GM23338 (cell line): ENCODE data around the gene EEPD1. TPM values are rescaled to one million over a fixed set of nuclear protein-coding genes. Genes with fewer than 3 reads are reported as not detected.

ENCODE experiments used
- ATAC-seq: fragments of 200-7000 bp; cut with Tn5 transposase; 3 replicates; pipeline ENCODE4 v1.9.1; 2020
- DNase-seq: peaks from one replicate; pipeline ENCODE4 v3.0.0-alpha.2; 2015; ENCODE audit warnings: low spot score
- H2AFZ ChIP-seq: fragments of 200-600 bp; sonication (generic); 2 replicates; pipeline ENCODE4 v1.8.0; 2016; ENCODE audit warnings: antibody characterized with exemption, mild to moderate bottlenecking, moderate library complexity
- H3F3A ChIP-seq: fragments of 200-600 bp; sonication (generic); replicated peaks from 2 replicates; pipeline ENCODE4 v1.8.0; 2017; ENCODE audit warnings: antibody characterized with exemption, mixed run types, low read depth
- H3K27ac ChIP-seq: fragments of 200-600 bp; sonication (generic); 2 replicates; pipeline ENCODE4 v1.6.1; 2016; ENCODE audit warnings: low read depth
- H3K27me3 ChIP-seq: fragments of 200-600 bp; sonication (generic); 2 replicates; pipeline ENCODE4 v1.8.0; 2016; ENCODE audit warnings: mild to moderate bottlenecking, mixed run types, moderate library complexity; ENCODE audit not compliant: insufficient read depth
- H3K36me3 ChIP-seq: fragments of 200-600 bp; sonication (generic); 2 replicates; pipeline ENCODE4 v1.8.0; 2016; ENCODE audit warnings: mild to moderate bottlenecking; ENCODE audit not compliant: insufficient read depth
- H3K4me1 ChIP-seq: fragments of 200-600 bp; sonication (generic); 2 replicates; pipeline ENCODE4 v1.8.0; 2016; ENCODE audit warnings: mild to moderate bottlenecking, moderate library complexity; ENCODE audit not compliant: insufficient read depth
- H3K4me2 ChIP-seq: fragments of 200-600 bp; sonication (generic); 2 replicates; pipeline ENCODE4 v1.7.1; 2017; ENCODE audit warnings: mixed run types
- H3K4me3 ChIP-seq: fragments of 200-600 bp; sonication (generic); 2 replicates; pipeline ENCODE4 v1.6.1; 2016; ENCODE audit warnings: mixed run types
- H3K79me2 ChIP-seq: fragments of 200-600 bp; sonication (generic); replicated peaks from 2 replicates; pipeline ENCODE4 v1.8.0; 2017; ENCODE audit warnings: mild to moderate bottlenecking; ENCODE audit not compliant: insufficient read depth
- H3K9me2 ChIP-seq: fragments of 200-600 bp; sonication (generic); 2 replicates; pipeline ENCODE4 v1.8.0; 2017; ENCODE audit not compliant: insufficient read depth
- H4K20me1 ChIP-seq: fragments of 200-600 bp; sonication (generic); replicated peaks from 2 replicates; pipeline ENCODE4 v1.8.0; 2017; ENCODE audit warnings: mild to moderate bottlenecking; ENCODE audit not compliant: insufficient read depth
- H3K27ac Mint-ChIP-seq: 2 replicates; pipeline ENCODE4 v1.8.0; 2020; ENCODE audit warnings: inconsistent platforms, mild to moderate bottlenecking, moderate library complexity, mixed read lengths
- H3K27me3 Mint-ChIP-seq: 3 replicates; pipeline ENCODE4 v1.8.0; 2022; ENCODE audit warnings: low read depth, mild to moderate bottlenecking, moderate library complexity, mixed read lengths, inconsistent platforms; ENCODE audit not compliant: insufficient read depth, poor library complexity
- H3K36me3 Mint-ChIP-seq: 3 replicates; pipeline ENCODE4 v1.8.0; 2021; ENCODE audit warnings: low read depth, mild to moderate bottlenecking, inconsistent platforms, moderate library complexity, mixed read lengths
- H3K4me1 Mint-ChIP-seq: 3 replicates; pipeline ENCODE4 v1.8.0; 2020; ENCODE audit warnings: mild to moderate bottlenecking, inconsistent platforms, mixed read lengths
- H3K4me3 Mint-ChIP-seq: 3 replicates; pipeline ENCODE4 v1.8.0; 2021; ENCODE audit warnings: moderate library complexity, mild to moderate bottlenecking, inconsistent platforms, mixed read lengths
- H3K9me3 Mint-ChIP-seq: 3 replicates; pipeline ENCODE4 v1.8.0; 2020; ENCODE audit warnings: moderate library complexity, mild to moderate bottlenecking, inconsistent platforms, mixed read lengths
- CREB1 ChIP-seq: fragments of 250-450 bp; sonication (Bioruptor Pico); IDR thresholded peaks from 2 replicates; pipeline ENCODE4 v1.5.0; 2020; ENCODE audit warnings: low read depth, mild to moderate bottlenecking, moderate library complexity
- CTCF ChIP-seq, 2 experiments: fragments of 200-600 bp in 1 of 2; sonication (generic) in 1 of 2; conservative IDR thresholded peaks; 2 replicates each; pipeline versions ENCODE4 v1.5.1 to v1.6.1; 2016 to 2017; ENCODE audit warnings: antibody characterized with exemption in 2 of 2, low read depth in 2 of 2, mild to moderate bottlenecking in 2 of 2, moderate library complexity in 1 of 2
- ETS1 ChIP-seq: IDR thresholded peaks from 2 replicates; pipeline ENCODE4 v1.6.1; 2016; ENCODE audit warnings: antibody characterized with exemption
- EZH2 ChIP-seq: fragments of 200-600 bp; sonication (generic); IDR thresholded peaks from one replicate; pipeline ENCODE4 v1.8.0; 2017; ENCODE audit warnings: antibody characterized with exemption, mild to moderate bottlenecking, low read depth; ENCODE audit not compliant: unreplicated experiment
- EZH2phosphoT487 ChIP-seq: fragments of 200-600 bp; sonication (generic); IDR thresholded peaks from one replicate; pipeline ENCODE4 v1.8.1; 2018; ENCODE audit warnings: antibody characterized with exemption; ENCODE audit not compliant: unreplicated experiment
- JUNB ChIP-seq: IDR thresholded peaks from one replicate; pipeline ENCODE4 v1.6.1; 2016; ENCODE audit warnings: antibody characterized with exemption; ENCODE audit not compliant: unreplicated experiment
- NANOG ChIP-seq: IDR thresholded peaks from 2 replicates; pipeline ENCODE4 v1.6.1; 2016; ENCODE audit warnings: antibody characterized with exemption, borderline replicate concordance
- POLR2AphosphoS5 ChIP-seq: IDR thresholded peaks from 2 replicates; pipeline ENCODE4 v1.6.1; 2016; ENCODE audit warnings: antibody characterized with exemption, low read depth
- REST ChIP-seq: IDR thresholded peaks from one replicate; pipeline ENCODE4 v1.6.1; 2018; ENCODE audit warnings: antibody characterized with exemption; ENCODE audit not compliant: unreplicated experiment
- ZNF114 ChIP-seq: fragments of 250-450 bp; sonication (Bioruptor Pico); IDR thresholded peaks from 2 replicates; pipeline ENCODE4 v1.5.0; 2020; ENCODE audit warnings: mild to moderate bottlenecking, moderate library complexity
- ZNF331 ChIP-seq: fragments of 250-450 bp; sonication (Bioruptor Pico); IDR thresholded peaks from 2 replicates; pipeline ENCODE4 v1.5.0; 2020; ENCODE audit warnings: low read depth, mild to moderate bottlenecking, moderate library complexity
- ZNF462 ChIP-seq: fragments of 250-450 bp; sonication (Bioruptor Pico); IDR thresholded peaks from 2 replicates; pipeline ENCODE4 v1.5.0; 2020; ENCODE audit warnings: mild to moderate bottlenecking, moderate library complexity
- polyA plus RNA-seq: library from polyadenylated mRNA; unstranded; fragments of >200 nt; fragmentation: Nextera tagmentation; extraction: Ambion mirVana; gene quantifications from 2 replicates; pipeline ENCODE4 v1.2.1, GENCODE V29; 2016
- total RNA-seq: library from RNA; depleted of rRNA; stranded (reverse); fragments of >200 nt; shearing (Covaris generic); gene quantifications from 2 replicates; pipeline ENCODE4 v1.2.3, GENCODE V29; 2014

EEPD1 gene
- total and polyA plus RNA-seq, 2 experiments from 2014 or later, result 4.1 to 17.1 TPM

- Histone ChIP-seq H3K79me2 (no peaks in the 10 kb centered on the region), H3K27ac (no peak overlapping the region), H2AFZ (no peak overlapping the region), H3F3A (no peaks in the 10 kb centered on the region), H3K36me3 (no peaks in the 10 kb centered on the region), H3K9me2 (no peaks in the 10 kb centered on the region), H3K27me3 (no peaks in the 10 kb centered on the region), H4K20me1 (no peaks in the 10 kb centered on the region), H3K4me1 (no peaks in the 10 kb centered on the region), H3K4me2 (no peak overlapping the region), H3K4me3 (no peak overlapping the region)
- no peak for TF ChIP-seq EZH2
- no peak for TF ChIP-seq NANOG
- TF ChIP-seq CTCF (conservative IDR thresholded peaks at IDR 0.05; ENCODE audit: low read depth in 2 of 2), result no peak
- TF ChIP-seq EZH2phosphoT487, result no peak
- TF ChIP-seq CREB1 (CRISPR knock-in tag), result no peak
- TF ChIP-seq POLR2AphosphoS5, result no peak
- no peak for TF ChIP-seq REST
- no peak for TF ChIP-seq ZNF114 (CRISPR knock-in tag)
- no peak for TF ChIP-seq ZNF462 (CRISPR knock-in tag)
- TF ChIP-seq ZNF331 (CRISPR knock-in tag), result no peak
- no peak for TF ChIP-seq JUNB
- TF ChIP-seq ETS1, result no peak
- no peak for DNase-seq
- no peak overlapping the region for H3K4me3 Mint-ChIP-seq
- ATAC-seq, result no peak
- no peaks in the 10 kb centered on the region for H3K27me3 Mint-ChIP-seq
- no peaks in the 10 kb centered on the region for H3K9me3 Mint-ChIP-seq
- H3K4me1 Mint-ChIP-seq, result peaks cover 3% of the 10 kb centered on the region; the same call in 2 of the 3 replicates
- H3K27ac Mint-ChIP-seq, result no peak overlapping the region
- H3K36me3 Mint-ChIP-seq, result no peaks in the 10 kb centered on the region
Observed at GRCh38 chr7:36130236-36130945, 22.7 kb upstream of the EEPD1 start.
